Measurements from ENCODE around the gene SH2D7. TPM values are rescaled to one million over a fixed set of nuclear protein-coding genes. Genes with fewer than 3 reads are reported as not detected.

The SH2D7 gene
- total and polyA plus RNA-seq, 2 donors (not counting 1 experiment from before 2014, with no cell fraction given), result not detected

DNA sequence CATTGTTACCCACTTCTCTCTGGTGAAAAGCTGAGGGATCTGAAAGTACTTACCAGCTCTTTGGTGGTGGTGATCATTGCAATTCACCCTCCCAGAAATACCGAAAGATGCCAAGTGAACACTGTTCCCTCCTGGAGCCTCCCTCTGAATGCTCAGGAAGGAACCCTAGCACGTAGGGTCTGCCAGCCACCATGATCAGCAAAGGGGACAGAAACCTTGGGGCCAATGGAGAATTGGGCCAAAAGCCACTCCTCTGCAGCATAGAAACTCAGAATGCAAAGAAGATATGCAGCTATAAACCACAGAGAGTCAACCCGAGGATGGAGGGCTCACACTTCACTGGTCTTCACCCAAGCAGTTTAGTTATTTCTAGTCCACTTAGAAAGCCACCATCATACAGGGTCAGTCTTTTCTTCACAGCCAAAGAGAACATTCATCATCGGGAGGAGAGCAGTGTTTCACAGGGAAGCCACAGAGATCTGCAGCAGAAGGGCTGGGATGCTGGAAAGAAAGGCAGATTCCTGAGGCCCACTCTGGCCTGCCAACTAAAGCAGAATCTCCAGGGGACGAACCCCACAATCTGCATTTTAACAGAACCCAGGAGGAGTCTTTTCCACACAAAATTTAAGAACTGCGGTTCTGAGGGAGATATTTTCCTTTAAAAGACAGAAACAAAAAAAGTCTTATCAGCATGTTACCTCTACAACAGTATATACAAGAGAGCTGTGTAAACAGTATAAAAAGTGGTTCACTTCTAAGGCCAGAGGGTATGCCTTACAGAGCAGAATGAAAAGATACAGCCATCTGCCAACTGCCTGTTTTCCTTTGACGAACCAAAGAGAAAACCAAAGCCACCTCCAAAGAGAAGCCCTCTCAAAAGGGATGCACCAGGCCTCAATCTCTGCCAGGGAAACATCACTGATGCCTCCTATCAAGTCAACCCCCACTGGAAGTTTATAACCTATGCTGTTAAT, 26.1 kb upstream of the SH2D7 start:
- no peak for DNase-seq
- no peak overlapping the region for H3K27ac ChIP-seq (ENCODE audit: low read length in 2 of 2)
- intact Hi-C loops (cut with micrococcal nuclease), result loop anchor here (5.0 kb wide), 1 partner anchor 34 kb away; no protein-coding TSS in a partner anchor
- peak overlapping the region; percentile 38 for H3K4me3 Mint-ChIP-seq
- H2AFZ ChIP-seq (ENCODE audit: insufficient read depth, low read depth, low read length, poor library complexity, severe bottlenecking), result no peak overlapping the region
- peak overlapping the region; percentile 46 for H3K4me2 ChIP-seq (replicated peaks; ENCODE audit: low read depth, low read length, poor library complexity, severe bottlenecking)
- ChIA-PET CTCF (interaction anchor here (1.0 to 4.5 kb wide), 5 partner anchors 8 to 66 kb away, joined by 3 to 19 read pairs (median 6); no protein-coding TSS in a partner anchor), POLR2A (no interaction called here)
- H3K4me1 ChIP-seq (ENCODE audit: control insufficient read depth in 2 of 2, insufficient read depth in 2 of 2, low read length in 2 of 2), result peaks cover 63 to 64% of the 10 kb centered on the region in 2 donors
- H3K27ac Mint-ChIP-seq, result no peak overlapping the region
- H4K20me1 ChIP-seq (ENCODE audit: control insufficient read depth, insufficient read depth, low read length, poor library complexity, severe bottlenecking), result peaks cover 8% of the 10 kb centered on the region
- no peaks in the 10 kb centered on the region for H3K36me3 ChIP-seq (replicated peaks in 1 of 2; ENCODE audit: control extremely low read depth in 1 of 2, control insufficient read depth in 1 of 2, extremely low read depth in 1 of 2, insufficient read depth in 2 of 2, low read length in 1 of 2)
- TF ChIP-seq, protein P1, sequence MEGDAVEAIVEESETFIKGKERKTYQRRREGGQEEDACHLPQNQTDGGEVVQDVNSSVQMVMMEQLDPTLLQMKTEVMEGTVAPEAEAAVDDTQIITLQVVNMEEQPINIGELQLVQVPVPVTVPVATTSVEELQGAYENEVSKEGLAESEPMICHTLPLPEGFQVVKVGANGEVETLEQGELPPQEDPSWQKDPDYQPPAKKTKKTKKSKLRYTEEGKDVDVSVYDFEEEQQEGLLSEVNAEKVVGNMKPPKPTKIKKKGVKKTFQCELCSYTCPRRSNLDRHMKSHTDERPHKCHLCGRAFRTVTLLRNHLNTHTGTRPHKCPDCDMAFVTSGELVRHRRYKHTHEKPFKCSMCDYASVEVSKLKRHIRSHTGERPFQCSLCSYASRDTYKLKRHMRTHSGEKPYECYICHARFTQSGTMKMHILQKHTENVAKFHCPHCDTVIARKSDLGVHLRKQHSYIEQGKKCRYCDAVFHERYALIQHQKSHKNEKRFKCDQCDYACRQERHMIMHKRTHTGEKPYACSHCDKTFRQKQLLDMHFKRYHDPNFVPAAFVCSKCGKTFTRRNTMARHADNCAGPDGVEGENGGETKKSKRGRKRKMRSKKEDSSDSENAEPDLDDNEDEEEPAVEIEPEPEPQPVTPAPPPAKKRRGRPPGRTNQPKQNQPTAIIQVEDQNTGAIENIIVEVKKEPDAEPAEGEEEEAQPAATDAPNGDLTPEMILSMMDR (IDR thresholded peaks at IDR 0.05), result no peak
- TF ChIP-seq EZH2 (IDR thresholded peaks at IDR 0.05; ENCODE audit: borderline replicate concordance, insufficient read depth, low read depth, low read length, poor library complexity, severe bottlenecking), result no peak
- H3K9me3 Mint-ChIP-seq (ENCODE audit: insufficient read depth), result no peaks in the 10 kb centered on the region
- no peak overlapping the region for H3K9ac ChIP-seq (ENCODE audit: low read length)
- peaks cover 11% of the 10 kb centered on the region for H3K4me1 Mint-ChIP-seq
- H3K4me3 ChIP-seq (ENCODE audit: control extremely low read depth in 1 of 5, extremely low read depth in 1 of 5, insufficient read depth in 1 of 5, low read depth in 2 of 5, low read length in 4 of 5), result no peak overlapping the region
- H3K27me3 Mint-ChIP-seq, result no peaks in the 10 kb centered on the region
- peaks cover 0 to 8% (median 0%) of the 10 kb centered on the region in 4 experiments for H3K27me3 ChIP-seq (replicated peaks in 1 of 4; ENCODE audit: control extremely low read depth in 1 of 4, control insufficient read depth in 3 of 4, insufficient read depth in 4 of 4, low read length in 3 of 4)
- peaks cover 71% of the 10 kb centered on the region for H3K79me2 ChIP-seq (ENCODE audit: control insufficient read depth, insufficient read depth, low read length)
- WGBS (ENCODE audit: insufficient coverage), result 21% methylated on average over 4 of the region's 7 CpGs
- no peaks in the 10 kb centered on the region for H3K9me3 ChIP-seq (ENCODE audit: control extremely low read depth in 1 of 3, control insufficient read depth in 2 of 3, insufficient read depth in 1 of 3, low read length in 2 of 3)
- ATAC-seq (ENCODE audit: low read depth), result no peak

Measured in B cell (primary cell).